Aorta (tissue), 5 donors: ENCODE results near the gene GLDC. TPM values are rescaled to one million over a fixed set of nuclear protein-coding genes. Genes with fewer than 3 reads are reported as not detected.
"Not testable (repeated sequence)": the region's sequence is repeated elsewhere in the genome, so short reads cannot be mapped to it uniquely, and the experiment has no call there.

Experiments
- ATAC-seq: fragments of 200-7000 bp; cut with Tn5 transposase; one replicate; pipeline ENCODE4 v1.9.1; 2022; ENCODE audit warnings: moderate library complexity; ENCODE audit not compliant: low FRiP score
- DNase-seq, 2 donors: peaks; one replicate each; pipeline ENCODE4 v3.0.0-alpha.2; 2020
- H3K27ac ChIP-seq, 2 donors: one replicate each; pipeline ENCODE4 v1.5.1; 2013; ENCODE audit warnings: low read length in 2 of 2, mild to moderate bottlenecking in 2 of 2, moderate library complexity in 2 of 2, control low read depth in 1 of 2, inconsistent platforms in 1 of 2, low read depth in 1 of 2
- H3K27me3 ChIP-seq, 2 donors: one replicate each; pipeline ENCODE4 v1.6.1; 2013; ENCODE audit warnings: control low read depth in 1 of 2, low read length in 1 of 2, mild to moderate bottlenecking in 1 of 2, moderate library complexity in 1 of 2; ENCODE audit not compliant: insufficient read depth in 2 of 2, control insufficient read depth in 1 of 2
- H3K36me3 ChIP-seq, 2 donors: one replicate each; pipeline ENCODE4 v1.6.1; 2013; ENCODE audit warnings: control low read depth in 1 of 2, low read length in 1 of 2, mild to moderate bottlenecking in 1 of 2; ENCODE audit not compliant: insufficient read depth in 2 of 2, control insufficient read depth in 1 of 2
- H3K4me1 ChIP-seq, 2 donors: one replicate each; pipeline ENCODE4 v1.6.1; 2013; ENCODE audit warnings: low read length in 2 of 2, control low read depth in 1 of 2, mild to moderate bottlenecking in 1 of 2, moderate library complexity in 1 of 2; ENCODE audit not compliant: insufficient read depth in 2 of 2, control insufficient read depth in 1 of 2
- H3K4me3 ChIP-seq, 2 donors: one replicate each; pipeline ENCODE4 v1.5.1; 2013; ENCODE audit warnings: low read length in 2 of 2, control low read depth in 1 of 2, mild to moderate bottlenecking in 1 of 2
- H3K9me3 ChIP-seq: one replicate; pipeline ENCODE4 v1.6.1; 2013; ENCODE audit warnings: mild to moderate bottlenecking, low read length; ENCODE audit not compliant: control insufficient read depth
- WGBS, 2 donors: extraction: QIAGEN DNeasy Blood & Tissue Kit; methylation state at CpG; one replicate each; pipeline ENCODE4 v1.1.7; 2013; 5-methylcytosine and 5-hydroxymethylcytosine counted together
- intact Hi-C, 2 donors: fragments of 100-400 bp; cut with DNase I; formaldehyde crosslinking; loops; one replicate each; pipeline versions ENCODE4 v1.14.2 to v1.15.0; 2022
- long read RNA-seq, 2 donors: library from polyadenylated mRNA; unstranded; transcript quantifications; one replicate each; pipeline ENCODE4 v2.0.0, GENCODE V29; 2020 to 2021
- polyA plus RNA-seq, 2 donors: library from polyadenylated mRNA; stranded (reverse); fragments of 200-250 nt; gene quantifications; one replicate each; pipeline ENCODE4 v1.2.3, GENCODE V29; 2013
- total RNA-seq, 2 donors: library from RNA; stranded (reverse); fragmentation: NEBNext Ultra II Directional; extraction: Animal tissue kit (Norgen Biotek cat#: 25700); gene quantifications; one replicate each; pipeline ENCODE4 v1.2.1, GENCODE V29; 2021
- donor health status: healthy with polysubstance abuse.
- donor health status: Bipolar disorder and iron deficiency.
- donor health status: DM: no; HTN: no; CAD: no.
- donor health status: DM: no; HTN: no; CAD: no.
- donor health status: DM: yes; HTN: yes; CAD: no.

GLDC gene
- 1 to 10 TPM in 1 of 2 donors, under 1 TPM in 1; 0.63 to 1.4 TPM for total RNA-seq
- under 1 TPM; 0.26 to 0.50 TPM for polyA plus RNA-seq
- long read RNA-seq, donor 1, result 0 reads
- long read RNA-seq, donor 2, result 0 reads

DNA sequence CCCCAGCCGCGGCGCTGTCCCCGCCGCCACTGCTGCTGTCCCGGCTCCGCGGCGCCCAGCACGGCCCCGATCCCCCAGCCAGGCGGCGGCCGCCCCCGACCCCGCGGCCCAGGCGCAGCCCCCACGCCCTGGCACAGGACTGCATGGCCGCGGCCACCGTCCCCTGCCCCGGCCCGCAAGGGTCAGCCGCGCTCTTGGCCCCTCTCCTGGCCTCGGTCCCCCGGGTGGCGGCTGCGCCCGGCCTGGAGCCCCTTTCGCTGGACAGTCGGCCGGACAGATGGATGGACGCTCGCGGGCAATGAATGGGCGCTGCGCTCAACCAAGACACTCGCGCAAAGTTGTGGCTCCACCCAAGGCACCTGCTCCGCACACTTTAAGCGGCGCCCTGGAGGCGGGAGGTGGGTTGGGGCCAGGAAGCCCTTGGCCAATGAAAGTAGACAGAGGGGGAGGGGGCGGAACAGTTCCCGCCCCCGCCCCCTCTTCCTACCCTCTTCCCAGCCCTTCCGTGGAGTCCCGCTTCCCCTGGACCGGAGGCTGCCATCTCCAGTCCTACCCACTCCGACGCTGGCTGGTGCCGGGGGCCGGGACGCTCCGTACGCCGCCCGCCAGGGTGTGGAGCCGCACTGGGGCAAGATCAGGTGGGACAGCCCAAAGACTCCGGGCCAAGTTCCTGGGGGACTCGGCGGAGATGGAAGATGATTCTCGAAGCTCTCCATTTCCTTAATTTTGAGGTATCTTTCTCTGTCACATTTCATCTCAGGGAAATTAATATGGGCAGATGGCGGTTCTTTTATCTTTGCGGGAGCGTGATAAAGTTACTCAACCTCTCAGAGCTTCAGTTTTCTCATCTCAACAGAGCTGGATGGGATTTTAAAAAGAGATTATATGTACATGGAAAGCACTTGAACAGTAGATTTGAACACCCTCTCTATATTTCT, at the start of gene GLDC:
Gene GLDC (minus strand): TSS at position 375 of the 938 bp plus-strand sequence. CDS start 230 bp downstream, at position 145.
- 1% methylated on average over 47 to 68 of the region's 68 CpGs for WGBS, 2 donors
- DNase-seq, result peak; percentile 50 to 80
- no peaks in the 10 kb centered on the region for H3K9me3 ChIP-seq
- intact Hi-C loops, result no loop called here
- H3K36me3 ChIP-seq, result no peaks in the 10 kb centered on the region
- ATAC-seq, result peak; percentile 55
- no peaks in the 10 kb centered on the region for H3K27me3 ChIP-seq
- H3K27ac ChIP-seq, result no peak within 1 kb of the TSS
- H3K4me1 ChIP-seq, result no peaks in the 10 kb centered on the region
- H3K4me3 ChIP-seq, result peak within 1 kb of the TSS; percentile 2 to 33

DNA sequence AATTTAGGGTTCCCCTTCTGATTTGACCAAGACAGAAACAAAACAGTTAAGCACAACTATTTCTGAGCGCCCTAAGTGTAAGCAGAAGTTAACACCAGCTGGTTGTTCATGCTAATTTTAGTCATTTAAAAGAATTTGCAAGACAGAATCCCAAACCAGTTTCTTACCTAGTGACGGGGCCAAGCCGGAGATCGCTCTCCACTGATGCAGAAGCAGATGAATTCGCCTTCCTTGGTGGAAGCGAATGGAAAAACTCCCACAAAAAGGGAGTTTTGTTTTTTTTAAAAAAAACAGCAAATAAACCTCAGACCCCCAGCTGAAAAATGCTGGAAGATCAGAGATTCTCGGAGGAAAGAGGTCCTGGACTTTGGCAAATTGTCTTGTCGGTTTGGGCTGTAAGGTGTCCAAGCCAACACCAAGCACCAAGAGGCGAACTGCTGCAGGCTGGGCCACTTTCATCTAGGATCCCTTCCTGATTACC, 47.4 kb upstream of the GLDC start:
- Histone ChIP-seq H3K9me3 (no peaks in the 10 kb centered on the region), H3K27ac (no peak overlapping the region), H3K4me1 (no peaks in the 10 kb centered on the region), H3K36me3 (no peaks in the 10 kb centered on the region), H3K4me3 (no peak overlapping the region), H3K27me3 (no peaks in the 10 kb centered on the region)
- 62 to 76% methylated on average over 9 of the region's 9 CpGs for WGBS, 2 donors
- intact Hi-C loops, result no loop called here
- ATAC-seq (no peak), DNase-seq (no peak)

GRCh38 chr9:6692433-6692832, 46.9 kb upstream of the GLDC start:
- H3K27ac ChIP-seq, result no peak overlapping the region
- DNase-seq, result no peak
- no peaks in the 10 kb centered on the region for H3K27me3 ChIP-seq
- ATAC-seq, result no peak
- no peaks in the 10 kb centered on the region for H3K36me3 ChIP-seq
- H3K4me3 ChIP-seq, result no peak overlapping the region
- intact Hi-C loops, result no loop called here
- WGBS, 2 donors, result 87 to 93% methylated on average over 6 of the region's 6 CpGs
- no peaks in the 10 kb centered on the region for H3K4me1 ChIP-seq
- no peaks in the 10 kb centered on the region for H3K9me3 ChIP-seq

GRCh38 chr9:6690675-6691070, 45.1 kb upstream of the GLDC start:
- intact Hi-C loops, H3K9me3 ChIP-seq, ATAC-seq, H3K4me1 ChIP-seq, H3K36me3 ChIP-seq, DNase-seq, H3K27ac ChIP-seq, H3K4me3 ChIP-seq, H3K27me3 ChIP-seq: not testable (repeated sequence)
- 94 to 95% methylated on average over 7 of the region's 7 CpGs for whole genome bisulfite sequencing, 2 donors

DNA sequence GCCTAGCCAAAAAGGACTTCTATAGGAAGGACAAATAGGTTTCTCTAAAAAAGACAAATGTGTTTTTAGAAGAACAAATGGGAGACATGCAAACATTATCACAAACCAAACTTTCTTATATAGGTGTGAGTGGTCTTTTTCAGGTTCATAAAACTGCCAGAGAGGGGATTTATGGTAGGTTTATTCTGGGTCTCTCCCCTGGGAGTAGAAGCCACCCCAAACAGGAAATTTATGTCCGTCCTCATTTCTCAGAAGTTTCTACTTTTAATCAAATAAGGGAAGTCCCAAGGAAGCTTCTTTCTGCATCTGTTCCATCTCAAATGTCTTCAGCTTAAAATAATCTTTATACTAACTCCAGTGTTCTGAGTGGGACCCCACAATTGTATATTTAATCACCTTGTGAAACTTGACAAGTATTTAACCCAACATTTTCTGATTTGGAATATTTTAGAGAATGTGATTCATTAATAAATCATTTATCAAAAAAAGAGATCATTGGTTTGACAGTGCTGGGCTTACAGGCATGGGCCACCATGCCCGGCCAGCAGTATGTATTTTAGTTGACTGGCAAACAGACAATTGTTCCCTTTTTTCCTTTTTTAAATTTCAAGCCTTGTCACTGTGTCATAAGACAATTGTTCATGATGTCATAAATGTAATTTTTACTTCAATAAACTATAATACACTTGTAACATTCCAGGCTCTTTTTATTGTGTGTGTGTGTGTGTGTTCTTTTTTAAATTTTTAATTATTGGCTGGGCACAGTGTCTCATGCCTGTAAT, 44.6 kb upstream of the GLDC start:
- no peak overlapping the region for H3K4me3 ChIP-seq
- no peaks in the 10 kb centered on the region for H3K9me3 ChIP-seq
- ATAC-seq, result no peak
- H3K4me1 ChIP-seq, result no peaks in the 10 kb centered on the region
- no peak overlapping the region for H3K27ac ChIP-seq
- 60 to 71% methylated on average over 2 of the region's 2 CpGs for WGBS, 2 donors
- intact Hi-C loops, result loop anchor here in 1 of 2 donors (5.0 to 10.0 kb wide), 2 partner anchors 108 to 335 kb away; no protein-coding TSS in a partner anchor
- H3K36me3 ChIP-seq, result no peaks in the 10 kb centered on the region
- no peaks in the 10 kb centered on the region for H3K27me3 ChIP-seq
- no peak for DNase-seq

- intact Hi-C loops, result loop anchor here in 1 of 2 donors (5.0 to 10.0 kb wide), 2 partner anchors 105 to 332 kb away; no protein-coding TSS in a partner anchor
- DNase-seq, result no peak
- H3K36me3 ChIP-seq, result no peaks in the 10 kb centered on the region
These were observed 41.7 kb upstream of the GLDC start for GRCh38 chr9:6687180-6687579.

GRCh38 chr9:6686396-6686795, 40.9 kb upstream of the GLDC start:
- Histone ChIP-seq H3K27me3 (no peaks in the 10 kb centered on the region), H3K4me1 (no peaks in the 10 kb centered on the region), H3K9me3 (no peaks in the 10 kb centered on the region), H3K4me3 (no peak overlapping the region), H3K36me3 (no peaks in the 10 kb centered on the region), H3K27ac (no peak overlapping the region)
- DNase-seq (no peak), ATAC-seq (no peak)
- 8 to 10% methylated on average over 3 of the region's 3 CpGs for WGBS, 2 donors
- intact Hi-C loops, result loop anchor here in 1 of 2 donors (5.0 to 10.0 kb wide), 2 partner anchors 104 to 332 kb away; no protein-coding TSS in a partner anchor

More at GRCh38 chr9:6687180-6687579, 41.7 kb upstream of the GLDC start:
- no peak overlapping the region for H3K27ac ChIP-seq
- H3K4me3 ChIP-seq, result no peak overlapping the region
- ATAC-seq, result no peak
- WGBS, 2 donors, result 91 to 92% methylated on average over 4 of the region's 4 CpGs
- no peaks in the 10 kb centered on the region for H3K27me3 ChIP-seq
- H3K9me3 ChIP-seq, result no peaks in the 10 kb centered on the region
- H3K4me1 ChIP-seq, result no peaks in the 10 kb centered on the region

- intact Hi-C loops, result loop anchor here in 1 of 2 donors (1.0 to 10.0 kb wide), 4 partner anchors 25 to 327 kb away; partner anchors contain the start of gene UHRF2
- ATAC-seq, result no peak
These were observed 36.5 kb upstream of the GLDC start for GRCh38 chr9:6681957-6682501.

More at GRCh38 chr9:6681957-6682501, 36.5 kb upstream of the GLDC start:
- H3K4me3 ChIP-seq, result peak overlapping the region; percentile 47 to 72
- no peak for DNase-seq
- no peaks in the 10 kb centered on the region for H3K9me3 ChIP-seq
- H3K27me3 ChIP-seq, result no peaks in the 10 kb centered on the region
- H3K27ac ChIP-seq, result peak overlapping the region; percentile 88 to 95
- no peaks in the 10 kb centered on the region for H3K4me1 ChIP-seq
- H3K36me3 ChIP-seq, result no peaks in the 10 kb centered on the region
- WGBS, 2 donors, result 44 to 47% methylated on average over 15 of the region's 15 CpGs
